HepG2 (cell line): ENCODE measurements around the gene FDPS. TPM values are rescaled to one million over a fixed set of nuclear protein-coding genes. Genes with fewer than 3 reads are reported as not detected.

Experiments
- ARNT ChIP-seq: fragments of 450-650 bp; IDR thresholded peaks from 2 replicates; pipeline ENCODE4 v1.6.1; 2017
- ATF5 ChIP-seq: sonication (generic); formaldehyde crosslinking; IDR thresholded peaks from 2 replicates; pipeline ENCODE4 v1.4.0; 2020; ENCODE audit warnings: mild to moderate bottlenecking, low read depth, missing genetic modification reagents
- EZH2 ChIP-seq: conservative IDR thresholded peaks from 2 replicates; pipeline ENCODE4 v1.6.1; 2012; ENCODE audit warnings: mild to moderate bottlenecking, low read depth, low read length, moderate library complexity
- FOXA1 ChIP-seq, 2 experiments: fragments of 450-650 bp in 1 of 2; sonication (generic) in 1 of 2; formaldehyde crosslinking in 1 of 2; IDR thresholded peaks; 2 replicates each; pipeline versions ENCODE4 v1.4.0 to v1.6.1; 2016 to 2020; ENCODE audit warnings: missing genetic modification reagents in 1 of 2
- MXD4 ChIP-seq: IDR thresholded peaks from 2 replicates; pipeline ENCODE4 v1.6.1; 2016; ENCODE audit warnings: mild to moderate bottlenecking, missing biosample characterization, missing genetic modification reagents
- SIN3B ChIP-seq: fragments of 150-350 bp; IDR thresholded peaks from 2 replicates; pipeline ENCODE4 v1.6.1; 2014; ENCODE audit warnings: low read length
- TRIM24 ChIP-seq: sonication (generic); formaldehyde crosslinking; IDR thresholded peaks from 2 replicates; pipeline ENCODE4 v1.8.0; 2022; ENCODE audit warnings: mild to moderate bottlenecking, missing genetic modification reagents
- TSC22D2 ChIP-seq: sonication (generic); formaldehyde crosslinking; IDR thresholded peaks from 2 replicates; pipeline ENCODE4 v1.5.1; 2020; ENCODE audit warnings: missing genetic modification reagents, mild to moderate bottlenecking, borderline replicate concordance
- ZBTB21 ChIP-seq: sonication (generic); formaldehyde crosslinking; IDR thresholded peaks from 2 replicates; pipeline ENCODE4 v1.4.0; 2020; ENCODE audit warnings: missing genetic modification reagents
- ZNF142 ChIP-seq: sonication (generic); formaldehyde crosslinking; IDR thresholded peaks from 2 replicates; pipeline ENCODE4 v1.4.0; 2020; ENCODE audit warnings: missing genetic modification reagents
- ZNF709 ChIP-seq: sonication (generic); formaldehyde crosslinking; IDR thresholded peaks from 2 replicates; pipeline ENCODE4 v1.5.0; 2020; ENCODE audit warnings: mild to moderate bottlenecking, missing genetic modification reagents
- ZNF761 ChIP-seq: sonication (generic); formaldehyde crosslinking; conservative IDR thresholded peaks from 2 replicates; pipeline ENCODE4 v1.4.0; 2020; ENCODE audit warnings: mild to moderate bottlenecking, missing genetic modification reagents
- polyA plus RNA-seq, 8 experiments: library from polyadenylated mRNA; depleted of rRNA in 3 of 8; stranded (reverse) in 7 of 8; unstranded in 1 of 8; fragments of >200 nt; fragmentation: Illumina TruSeq in 4 of 8; extraction: Trizol in 4 of 8; gene quantifications; 2 replicates each; pipeline versions ENCODE4 v1.2.1 to v1.2.3, GENCODE V29; 2011 to 2016; ENCODE audit warnings: low read depth in 4 of 8, missing spikeins in 1 of 8, mixed read lengths in 1 of 8; ENCODE audit not compliant: insufficient read depth in 1 of 8
- total RNA-seq, 5 experiments: library from RNA; depleted of rRNA; stranded (reverse); fragments of >200 nt; fragmentation: Illumina TruSeq; extraction: Trizol; gene quantifications; 2 replicates each; pipeline ENCODE4 v1.2.3, GENCODE V29; 2016; ENCODE audit warnings: low read depth in 1 of 5
- TF ChIP-seq, protein P1 (sequence below): sonication (generic); formaldehyde crosslinking; IDR thresholded peaks from 2 replicates; pipeline ENCODE4 v1.5.0; 2020; ENCODE audit warnings: mild to moderate bottlenecking, missing genetic modification reagents, moderate library complexity

Gene FDPS
- total and polyA plus RNA-seq, 2 of the 13 experiments (the other 11 are each of a cell fraction or from before 2014, with no cell fraction given) = 264 to 519 TPM

GRCh38 chr1:155300553-155301329 is 7.9 kb upstream of the FDPS start (continued):
- TF ChIP-seq ZNF142 (CRISPR knock-in tag) (0 out of 2 replicates have a peak, but pooled peaks have one; percentile 49), ZNF761 (peak; percentile 86), ZBTB21 (CRISPR knock-in tag) (no peak), FOXA1 (IDR thresholded peaks at IDR 0.05) (no peak), FOXA1 (CRISPR knock-in tag; IDR thresholded peaks at IDR 0.05) (0 out of 2 replicates have a peak, but pooled peaks have one; percentile 10), ARNT (no peak), SIN3B (no peak), TRIM24 (CRISPR knock-in tag) (no peak), EZH2 (no peak), ZNF709 (CRISPR knock-in tag) (0 out of 2 replicates have a peak, but pooled peaks have one; percentile 68), ATF5 (peak; percentile 92; the same call in 1 of the 2 replicates), MXD4 (CRISPR knock-in tag) (peak; percentile 79), TSC22D2 (CRISPR knock-in tag) (peak; percentile 58; the same call in 1 of the 2 replicates)
- TF ChIP-seq, protein P1, sequence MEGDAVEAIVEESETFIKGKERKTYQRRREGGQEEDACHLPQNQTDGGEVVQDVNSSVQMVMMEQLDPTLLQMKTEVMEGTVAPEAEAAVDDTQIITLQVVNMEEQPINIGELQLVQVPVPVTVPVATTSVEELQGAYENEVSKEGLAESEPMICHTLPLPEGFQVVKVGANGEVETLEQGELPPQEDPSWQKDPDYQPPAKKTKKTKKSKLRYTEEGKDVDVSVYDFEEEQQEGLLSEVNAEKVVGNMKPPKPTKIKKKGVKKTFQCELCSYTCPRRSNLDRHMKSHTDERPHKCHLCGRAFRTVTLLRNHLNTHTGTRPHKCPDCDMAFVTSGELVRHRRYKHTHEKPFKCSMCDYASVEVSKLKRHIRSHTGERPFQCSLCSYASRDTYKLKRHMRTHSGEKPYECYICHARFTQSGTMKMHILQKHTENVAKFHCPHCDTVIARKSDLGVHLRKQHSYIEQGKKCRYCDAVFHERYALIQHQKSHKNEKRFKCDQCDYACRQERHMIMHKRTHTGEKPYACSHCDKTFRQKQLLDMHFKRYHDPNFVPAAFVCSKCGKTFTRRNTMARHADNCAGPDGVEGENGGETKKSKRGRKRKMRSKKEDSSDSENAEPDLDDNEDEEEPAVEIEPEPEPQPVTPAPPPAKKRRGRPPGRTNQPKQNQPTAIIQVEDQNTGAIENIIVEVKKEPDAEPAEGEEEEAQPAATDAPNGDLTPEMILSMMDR = peak; percentile 32
